HG02973 (cell line): ENCODE measurements around the gene SHH.
"Not testable (repeated sequence)": the region's sequence is repeated elsewhere in the genome, so short reads cannot be mapped to it uniquely, and the experiment has no call there.

Experiments
- ATAC-seq: cut with Tn5 transposase; IDR thresholded peaks from one replicate; pipeline ENCODE4 v1.9.1; 2021; ENCODE audit warnings: moderate library complexity; ENCODE audit not compliant: unreplicated experiment

SHH gene

GRCh38 chr7:155820788-155821187 is 8.5 kb upstream of the SHH start:
- no peak for ATAC-seq

- ATAC-seq: no peak
Observed at GRCh38 chr7:155820246-155820645, 8.0 kb upstream of the SHH start.

GRCh38 chr7:155819186-155819585 is 6.9 kb upstream of the SHH start:
- no peak for ATAC-seq

GRCh38 chr7:155818820-155819168 is 6.5 kb upstream of the SHH start:
- no peak for ATAC-seq

- no peak for ATAC-seq
Observed at GRCh38 chr7:155818154-155818819, 6.0 kb upstream of the SHH start.

GRCh38 chr7:155817515-155817914 is 5.3 kb upstream of the SHH start:
- ATAC-seq: not testable (repeated sequence)

- ATAC-seq: no peak
Observed at GRCh38 chr7:155816996-155817395, 4.7 kb upstream of the SHH start.

GRCh38 chr7:155816192-155816508 is 3.9 kb upstream of the SHH start:
- no peak for ATAC-seq

GRCh38 chr7:155815332-155816191 is 3.3 kb upstream of the SHH start:
- ATAC-seq: peak; percentile 81

- no peak for ATAC-seq
Observed at GRCh38 chr7:155814316-155815276, 2.3 kb upstream of the SHH start.

GRCh38 chr7:155813546-155814315 is 1.5 kb upstream of the SHH start:
- no peak for ATAC-seq

- ATAC-seq: no peak
Observed at GRCh38 chr7:155813125-155813524, 862 bp upstream of the SHH start.

- no peak for ATAC-seq
Observed at GRCh38 chr7:155811560-155811894, 736 bp downstream of the SHH start.

GRCh38 chr7:155810770-155811559 is 1.3 kb downstream of the SHH start:
- ATAC-seq: no peak

- no peak for ATAC-seq
Observed at GRCh38 chr7:155809947-155810769, 2.1 kb downstream of the SHH start.

- ATAC-seq: no peak
Observed at GRCh38 chr7:155809332-155809946, 2.8 kb downstream of the SHH start.

GRCh38 chr7:155808549-155809331 is 3.5 kb downstream of the SHH start:
- no peak for ATAC-seq
